ENCODE results near the gene ATIC.

Gene ATIC

GRCh38 chr2:215391531-215391930, 79.7 kb downstream of the ATIC start:
- no peak for TF ChIP-seq SNAI2 (CRISPR knock-in tag; IDR thresholded peaks at IDR 0.05)
- TF ChIP-seq ZNF70 (CRISPR knock-in tag; IDR thresholded peaks at IDR 0.05): no peak
- no peak for TF ChIP-seq RARB (CRISPR knock-in tag; IDR thresholded peaks at IDR 0.05)
- TF ChIP-seq OSR1 (CRISPR knock-in tag; IDR thresholded peaks at IDR 0.05): no peak
- no peak for TF ChIP-seq ARNTL (CRISPR knock-in tag; IDR thresholded peaks at IDR 0.05; ENCODE audit: borderline replicate concordance, low read depth)
- TF ChIP-seq ZC3H10 (CRISPR knock-in tag; IDR thresholded peaks at IDR 0.05): no peak
- no peak for TF ChIP-seq BACH2 (CRISPR knock-in tag; IDR thresholded peaks at IDR 0.05; ENCODE audit: borderline replicate concordance)
- no peak for ATAC-seq

GRCh38 chr2:215392164-215392563, 80.3 kb downstream of the ATIC start:
- no peak for ATAC-seq

GRCh38 chr2:215392687-215393270, 80.9 kb downstream of the ATIC start:
- TF ChIP-seq ESRRG (CRISPR knock-in tag; IDR thresholded peaks at IDR 0.05) (no peak), ZNF8 (CRISPR knock-in tag; IDR thresholded peaks at IDR 0.05) (no peak), BACH2 (CRISPR knock-in tag; IDR thresholded peaks at IDR 0.05; ENCODE audit: borderline replicate concordance) (no peak), PPARA (CRISPR knock-in tag; IDR thresholded peaks at IDR 0.05; ENCODE audit: borderline replicate concordance) (no peak), TCF4 (CRISPR knock-in tag; IDR thresholded peaks at IDR 0.05; ENCODE audit: borderline replicate concordance) (no peak), ZNF70 (CRISPR knock-in tag; IDR thresholded peaks at IDR 0.05) (no peak), PATZ1 (CRISPR knock-in tag; IDR thresholded peaks at IDR 0.05; ENCODE audit: borderline replicate concordance) (no peak), CSRNP3 (CRISPR knock-in tag; IDR thresholded peaks at IDR 0.05) (no peak), GLIS3 (CRISPR knock-in tag; IDR thresholded peaks at IDR 0.05) (no peak), SNAI2 (CRISPR knock-in tag; IDR thresholded peaks at IDR 0.05) (no peak), RARB (CRISPR knock-in tag; IDR thresholded peaks at IDR 0.05) (no peak), ZNF565 (CRISPR knock-in tag; conservative IDR thresholded peaks at IDR 0.05; ENCODE audit: low read depth) (no peak), TOX (CRISPR knock-in tag; IDR thresholded peaks at IDR 0.05; ENCODE audit: borderline replicate concordance) (no peak), ZC3H10 (CRISPR knock-in tag; IDR thresholded peaks at IDR 0.05) (no peak), ISL1 (CRISPR knock-in tag; IDR thresholded peaks at IDR 0.05) (no peak), CREB5 (CRISPR knock-in tag; IDR thresholded peaks at IDR 0.05; ENCODE audit: low read depth) (no peak), OSR1 (CRISPR knock-in tag; IDR thresholded peaks at IDR 0.05) (no peak), CSDC2 (CRISPR knock-in tag; IDR thresholded peaks at IDR 0.05) (no peak)
- no peak for ATAC-seq

More at GRCh38 chr2:215392164-215392563, 80.3 kb downstream of the ATIC start:
- TF ChIP-seq TCF4 (CRISPR knock-in tag; IDR thresholded peaks at IDR 0.05; ENCODE audit: borderline replicate concordance): no peak

GRCh38 chr2:215394102-215394805, 82.4 kb downstream of the ATIC start:
- no peak for ATAC-seq
- TF ChIP-seq SNAI2 (CRISPR knock-in tag; IDR thresholded peaks at IDR 0.05) (no peak), TSHZ2 (CRISPR knock-in tag; IDR thresholded peaks at IDR 0.05) (no peak), ZNF70 (CRISPR knock-in tag; IDR thresholded peaks at IDR 0.05) (no peak), CSDC2 (CRISPR knock-in tag; IDR thresholded peaks at IDR 0.05) (no peak), ZFP30 (CRISPR knock-in tag; IDR thresholded peaks at IDR 0.05) (no peak), TCF4 (CRISPR knock-in tag; IDR thresholded peaks at IDR 0.05; ENCODE audit: borderline replicate concordance) (no peak), TOX (CRISPR knock-in tag; IDR thresholded peaks at IDR 0.05; ENCODE audit: borderline replicate concordance) (no peak), RARB (CRISPR knock-in tag; IDR thresholded peaks at IDR 0.05) (no peak), ZNF8 (CRISPR knock-in tag; IDR thresholded peaks at IDR 0.05) (no peak), POU6F1 (CRISPR knock-in tag; IDR thresholded peaks at IDR 0.05; ENCODE audit: borderline replicate concordance, low read depth) (no peak), ZFP3 (CRISPR knock-in tag; IDR thresholded peaks at IDR 0.05) (no peak), CREB5 (CRISPR knock-in tag; IDR thresholded peaks at IDR 0.05; ENCODE audit: low read depth) (no peak)

Measured in SK-N-SH treated with all-trans-retinoic acid at 6 μM for 48 hours (cell line).